ENCODE results near the gene HES7.
"Not testable (repeated sequence)": the region's sequence is repeated elsewhere in the genome, so short reads cannot be mapped to it uniquely, and the experiment has no call there.

DNA sequence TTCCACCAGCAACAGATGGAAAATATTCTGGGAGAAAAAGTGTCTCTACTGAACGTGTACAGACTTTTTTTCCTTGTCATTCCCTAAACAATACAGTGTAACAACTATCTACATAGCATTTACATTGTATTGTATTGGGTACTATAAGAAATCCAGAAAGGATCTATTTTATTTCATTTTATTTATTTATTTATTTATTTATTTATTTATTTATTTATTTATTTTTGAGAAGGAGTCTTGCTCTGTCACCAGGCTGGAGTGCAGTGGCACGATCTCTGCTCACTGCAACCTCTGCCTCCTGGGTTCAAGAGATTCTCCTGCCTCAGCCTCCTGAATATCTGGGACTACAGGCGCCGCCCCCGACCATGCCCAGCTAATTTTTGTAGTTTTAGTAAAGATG lies 46.0 kb downstream of the HES7 start:
- TF ChIP-seq CTCF, POLR2A (IDR thresholded peaks at IDR 0.05): not testable (repeated sequence)
